Neuron (in vitro differentiated cells): ENCODE data around the gene WAPL.
"Not testable (repeated sequence)": the region's sequence is repeated elsewhere in the genome, so short reads cannot be mapped to it uniquely, and the experiment has no call there.

Source experiments
- H2AFZ ChIP-seq: one replicate; pipeline ENCODE4 v1.6.1; 2013; ENCODE audit warnings: low read depth, mild to moderate bottlenecking, inconsistent platforms, low read length, moderate library complexity
- H3K27me3 ChIP-seq: one replicate; pipeline ENCODE4 v1.6.1; 2013; ENCODE audit warnings: low read length; ENCODE audit not compliant: insufficient read depth
- H3K36me3 ChIP-seq: one replicate; pipeline ENCODE4 v1.6.1; 2013; ENCODE audit warnings: low read length; ENCODE audit not compliant: insufficient read depth
- H3K4me1 ChIP-seq: one replicate; pipeline ENCODE4 v1.6.1; 2013; ENCODE audit warnings: low read length; ENCODE audit not compliant: insufficient read depth
- H3K4me3 ChIP-seq: 2 replicates; pipeline ENCODE4 v1.5.1; 2013; ENCODE audit warnings: mild to moderate bottlenecking, low read length, moderate library complexity
- H3K9me3 ChIP-seq: one replicate; pipeline ENCODE4 v1.6.1; 2013; ENCODE audit warnings: low read length

The WAPL gene

DNA sequence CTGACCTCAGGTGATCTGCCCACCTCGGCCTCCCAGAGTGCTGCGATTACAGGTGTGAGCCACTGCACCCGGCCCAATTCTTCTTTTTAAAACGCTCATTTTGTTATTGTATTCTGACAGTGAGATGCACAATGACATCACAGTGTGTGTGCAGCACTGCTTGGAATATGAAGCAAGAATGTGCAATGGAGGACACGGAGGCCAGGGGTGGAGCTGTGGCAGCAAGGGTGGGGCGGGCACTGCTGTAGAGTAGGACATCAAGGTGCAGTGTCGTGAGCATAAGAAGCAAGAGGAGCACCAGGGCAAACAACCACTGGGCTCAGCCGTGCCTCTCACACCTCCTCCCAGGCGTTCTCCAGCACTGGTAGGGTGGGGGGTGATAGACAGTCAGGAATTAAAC, 128.2 kb downstream of the WAPL start:
- Histone ChIP-seq H3K36me3 (no peaks in the 10 kb centered on the region), H3K9me3 (no peaks in the 10 kb centered on the region), H3K4me3 (no peak overlapping the region), H3K4me1 (no peaks in the 10 kb centered on the region), H2AFZ (no peak overlapping the region), H3K27me3 (peaks cover 48% of the 10 kb centered on the region)

GRCh38 chr10:86392723-86393094, 128.9 kb downstream of the WAPL start:
- no peaks in the 10 kb centered on the region for H3K36me3 ChIP-seq
- H2AFZ ChIP-seq: no peak overlapping the region
- H3K27me3 ChIP-seq: peaks cover 52% of the 10 kb centered on the region
- H3K4me1 ChIP-seq: no peaks in the 10 kb centered on the region
- no peaks in the 10 kb centered on the region for H3K9me3 ChIP-seq
- H3K4me3 ChIP-seq: no peak overlapping the region

- Histone ChIP-seq H2AFZ (no peak overlapping the region), H3K4me3 (no peak overlapping the region), H3K4me1 (no peaks in the 10 kb centered on the region), H3K27me3 (peaks cover 53% of the 10 kb centered on the region), H3K36me3 (no peaks in the 10 kb centered on the region), H3K9me3 (no peaks in the 10 kb centered on the region)
Measured at GRCh38 chr10:86391986-86392722, 129.4 kb downstream of the WAPL start.

- H2AFZ ChIP-seq: no peak overlapping the region
- no peaks in the 10 kb centered on the region for H3K4me1 ChIP-seq
- no peaks in the 10 kb centered on the region for H3K36me3 ChIP-seq
- H3K27me3 ChIP-seq: peaks cover 51% of the 10 kb centered on the region
- no peak overlapping the region for H3K4me3 ChIP-seq
- H3K9me3 ChIP-seq: no peaks in the 10 kb centered on the region
Measured at GRCh38 chr10:86391236-86391840, 130.3 kb downstream of the WAPL start.

DNA sequence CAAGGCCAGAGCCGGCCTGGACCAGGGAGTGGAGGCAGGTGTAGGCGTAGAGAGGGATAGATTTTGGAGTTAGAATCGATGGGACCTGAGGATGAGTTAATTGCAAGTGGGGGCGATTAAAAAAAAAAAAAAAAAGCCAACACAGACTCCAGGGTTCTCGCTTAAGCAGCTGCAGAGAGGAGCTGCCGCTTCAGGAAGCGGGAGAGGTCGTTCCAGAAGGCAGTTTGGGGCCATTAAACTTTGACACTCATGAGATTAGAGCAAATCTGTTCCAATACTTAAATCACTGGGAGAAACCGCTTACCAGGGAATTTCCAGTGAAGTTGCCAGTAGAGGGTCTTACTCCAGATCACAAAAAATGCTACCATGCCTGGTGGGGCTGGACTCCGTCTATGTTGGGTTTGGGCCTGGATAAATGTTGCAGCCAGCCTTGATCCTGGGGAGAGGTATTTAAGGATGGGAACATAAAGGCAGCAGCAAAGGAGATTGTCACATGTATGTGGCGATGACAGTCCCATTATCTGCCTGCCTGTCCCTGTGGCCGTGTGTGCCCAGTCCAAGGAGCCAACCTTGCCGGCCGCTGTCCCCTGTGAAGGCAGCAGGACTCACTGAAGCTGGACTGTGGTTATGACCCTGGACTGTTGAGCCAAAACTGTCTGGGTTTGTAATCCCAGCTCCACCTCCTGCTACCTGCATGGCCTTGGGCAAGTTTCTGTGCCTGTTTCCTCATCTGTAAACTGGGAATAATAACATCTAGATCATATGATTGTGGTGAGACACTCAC, 131.1 kb downstream of the WAPL start:
- Histone ChIP-seq H3K4me3 (no peak overlapping the region), H3K4me1 (no peaks in the 10 kb centered on the region), H2AFZ (no peak overlapping the region), H3K9me3 (no peaks in the 10 kb centered on the region), H3K27me3 (peaks cover 50% of the 10 kb centered on the region), H3K36me3 (no peaks in the 10 kb centered on the region)

- H3K4me3 ChIP-seq: no peak overlapping the region
Measured at GRCh38 chr10:86389441-86390193, 132.0 kb downstream of the WAPL start.

GRCh38 chr10:86389109-86389440, 132.5 kb downstream of the WAPL start:
- not testable (repeated sequence) for H3K9me3 ChIP-seq, H3K4me3 ChIP-seq, H3K4me1 ChIP-seq, H3K36me3 ChIP-seq, H2AFZ ChIP-seq
- H3K27me3 ChIP-seq: peaks cover 50% of the 10 kb centered on the region

More at GRCh38 chr10:86389441-86390193, 132.0 kb downstream of the WAPL start:
- Histone ChIP-seq H3K36me3 (no peaks in the 10 kb centered on the region), H2AFZ (no peak overlapping the region), H3K27me3 (peaks cover 50% of the 10 kb centered on the region), H3K4me1 (no peaks in the 10 kb centered on the region), H3K9me3 (no peaks in the 10 kb centered on the region)

- Histone ChIP-seq H3K36me3 (no peaks in the 10 kb centered on the region), H3K4me3 (no peak overlapping the region), H3K4me1 (no peaks in the 10 kb centered on the region), H2AFZ (no peak overlapping the region), H3K9me3 (no peaks in the 10 kb centered on the region), H3K27me3 (peaks cover 50% of the 10 kb centered on the region)
Measured at GRCh38 chr10:86388119-86388704, 133.4 kb downstream of the WAPL start.

GRCh38 chr10:86387178-86387794, 134.3 kb downstream of the WAPL start:
- H3K36me3 ChIP-seq: no peaks in the 10 kb centered on the region
- H3K9me3 ChIP-seq: no peaks in the 10 kb centered on the region
- H2AFZ ChIP-seq: no peak overlapping the region
- H3K4me1 ChIP-seq: no peaks in the 10 kb centered on the region
- H3K27me3 ChIP-seq: peaks cover 45% of the 10 kb centered on the region
- H3K4me3 ChIP-seq: no peak overlapping the region

DNA sequence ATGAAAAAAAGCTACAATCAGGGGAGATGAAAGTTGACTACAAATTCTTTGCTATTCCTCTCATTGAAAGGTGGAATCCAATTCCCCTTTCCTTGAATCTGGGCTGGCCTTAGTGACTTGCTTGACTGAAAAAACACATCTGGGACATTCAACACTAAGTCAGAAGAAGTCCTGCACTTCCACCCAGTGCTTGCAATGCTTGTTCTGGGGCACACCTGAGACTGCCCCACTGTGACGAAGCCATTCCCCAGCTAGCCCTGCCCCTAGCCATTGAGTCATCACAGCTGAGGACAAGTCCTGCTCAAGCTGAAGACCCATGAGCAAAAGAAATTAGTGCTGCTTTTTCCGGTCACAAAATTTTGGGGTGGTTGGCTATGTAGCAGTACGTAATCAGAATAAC, 135.8 kb downstream of the WAPL start:
- Histone ChIP-seq H3K36me3 (no peaks in the 10 kb centered on the region), H2AFZ (no peak overlapping the region), H3K4me3 (no peak overlapping the region), H3K27me3 (peaks cover 37% of the 10 kb centered on the region), H3K9me3 (no peaks in the 10 kb centered on the region), H3K4me1 (no peaks in the 10 kb centered on the region)
